ENCODE measurements around the gene WDR90. TPM values are rescaled to one million over a fixed set of nuclear protein-coding genes. Genes with fewer than 3 reads are reported as not detected.
"Not testable (repeated sequence)": the region's sequence is repeated elsewhere in the genome, so short reads cannot be mapped to it uniquely, and the experiment has no call there.

WDR90 gene
- total RNA-seq, 1 donor from 2014 or later, result 7.2 TPM

DNA sequence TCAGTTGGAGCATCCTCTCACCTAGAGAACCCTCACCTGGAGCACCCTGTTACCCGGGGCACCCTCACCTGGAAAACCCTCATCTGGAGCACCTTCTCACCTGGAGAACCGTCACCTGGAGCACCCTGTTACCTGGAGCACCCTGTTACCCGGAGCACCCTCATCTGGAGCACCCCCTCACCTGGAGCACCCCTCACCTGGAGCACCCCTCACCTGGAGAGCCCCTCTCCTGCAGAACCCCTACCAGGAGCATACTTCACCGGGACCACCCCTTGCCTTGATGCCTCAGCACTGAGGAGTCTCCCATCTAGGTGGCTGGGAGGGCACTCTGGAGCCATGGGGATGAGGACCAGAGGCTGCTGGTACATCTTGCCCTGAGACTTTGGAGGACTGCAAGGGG, 59.8 kb downstream of the WDR90 start:
- DNase-seq, result no peak

DNA sequence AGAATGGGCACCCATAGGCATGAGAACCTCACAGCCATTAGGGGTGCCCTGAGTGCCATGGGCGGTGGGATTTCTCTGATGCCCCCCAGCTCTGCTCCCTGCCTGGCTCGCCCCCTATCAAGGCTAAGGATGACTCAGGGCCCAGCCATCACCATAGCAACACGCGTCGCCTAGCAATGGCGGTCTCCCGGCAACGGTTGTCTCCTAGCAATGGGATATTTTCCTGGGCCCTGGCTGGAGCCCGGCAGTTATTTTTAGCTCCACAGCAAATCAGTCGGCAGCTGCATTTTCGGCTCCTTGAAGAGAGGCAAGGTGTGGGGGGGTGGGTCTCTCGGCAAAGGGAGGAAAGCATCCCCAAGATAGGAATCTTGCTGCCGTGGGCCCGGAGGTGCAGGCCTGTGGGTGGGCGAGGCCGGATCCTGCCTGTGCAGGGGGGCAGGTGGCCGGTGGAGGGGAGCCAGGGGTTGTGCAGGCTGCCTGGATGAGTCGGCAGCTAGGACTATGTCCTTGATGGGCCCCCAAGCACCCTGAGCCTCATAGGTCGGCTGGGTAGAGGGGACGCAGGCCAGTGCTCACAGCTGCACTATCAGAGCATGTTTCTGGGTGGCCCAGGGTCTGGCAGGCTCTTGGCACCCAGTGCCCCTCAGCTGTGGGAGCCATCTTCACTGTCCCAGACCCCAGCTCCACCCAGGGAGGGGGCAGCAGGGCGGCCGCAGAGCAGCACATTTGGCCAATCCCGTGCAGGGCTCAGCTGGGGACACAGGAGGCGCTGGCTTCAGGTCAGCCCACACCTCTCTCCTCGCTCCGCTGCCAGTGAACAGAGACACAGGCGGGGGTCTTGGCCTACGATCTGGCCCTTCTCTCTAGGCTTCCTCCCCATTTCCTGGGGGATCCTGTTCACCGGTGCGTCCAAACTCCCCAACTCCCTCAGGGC, 60.7 kb downstream of the WDR90 start:
- peak; percentile 90 for DNase-seq

DNA sequence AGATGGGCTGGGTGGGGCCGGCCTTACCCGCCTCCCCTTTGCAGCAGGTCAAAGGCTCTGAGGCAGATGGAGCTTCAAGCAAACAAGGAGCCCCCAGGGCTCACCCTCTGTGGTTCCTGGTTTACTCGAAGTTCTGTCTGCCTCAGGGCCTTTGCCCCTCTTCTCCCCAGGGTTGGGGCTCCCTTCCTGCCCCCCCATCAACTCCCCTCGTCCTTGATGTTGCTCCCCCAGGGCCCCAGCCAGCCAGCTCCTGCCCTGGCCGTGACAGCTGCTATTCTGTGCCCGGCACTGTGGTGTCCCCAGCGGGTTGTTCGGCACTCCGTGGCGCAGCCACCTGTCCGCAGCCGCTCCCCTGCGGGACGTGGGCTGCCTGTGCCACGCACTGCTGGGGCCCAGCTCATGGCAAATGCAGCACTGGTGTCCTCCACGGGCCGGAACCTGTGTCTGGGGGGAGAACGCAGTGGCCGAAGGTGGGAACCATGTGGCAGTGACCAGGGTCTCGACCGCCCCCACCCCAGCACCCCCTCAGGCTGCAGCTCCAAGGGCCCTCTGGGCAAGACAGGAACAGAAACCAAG, 61.4 kb downstream of the WDR90 start:
- DNase-seq, result no peak

DNA sequence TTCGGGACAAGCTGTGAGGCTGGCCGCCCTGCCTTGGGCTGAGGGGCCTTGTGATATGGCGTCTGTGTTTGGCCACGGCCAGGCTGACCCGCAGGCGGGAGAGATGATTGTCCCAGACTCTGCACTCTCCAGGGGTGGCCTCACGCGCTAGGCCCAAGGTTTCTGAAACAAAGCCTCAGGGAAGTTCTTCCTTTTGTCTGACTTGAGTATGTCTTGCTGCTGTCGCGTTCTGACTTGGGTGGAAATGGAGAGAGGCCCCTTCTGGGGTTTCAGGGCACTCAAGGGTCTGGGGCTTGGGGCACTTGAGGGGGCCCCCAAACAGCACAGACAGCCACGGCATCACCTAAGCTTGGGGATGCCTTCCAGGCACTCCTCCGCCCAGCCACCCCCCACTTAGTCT, 61.9 kb downstream of the WDR90 start:
- no peak for DNase-seq

DNA sequence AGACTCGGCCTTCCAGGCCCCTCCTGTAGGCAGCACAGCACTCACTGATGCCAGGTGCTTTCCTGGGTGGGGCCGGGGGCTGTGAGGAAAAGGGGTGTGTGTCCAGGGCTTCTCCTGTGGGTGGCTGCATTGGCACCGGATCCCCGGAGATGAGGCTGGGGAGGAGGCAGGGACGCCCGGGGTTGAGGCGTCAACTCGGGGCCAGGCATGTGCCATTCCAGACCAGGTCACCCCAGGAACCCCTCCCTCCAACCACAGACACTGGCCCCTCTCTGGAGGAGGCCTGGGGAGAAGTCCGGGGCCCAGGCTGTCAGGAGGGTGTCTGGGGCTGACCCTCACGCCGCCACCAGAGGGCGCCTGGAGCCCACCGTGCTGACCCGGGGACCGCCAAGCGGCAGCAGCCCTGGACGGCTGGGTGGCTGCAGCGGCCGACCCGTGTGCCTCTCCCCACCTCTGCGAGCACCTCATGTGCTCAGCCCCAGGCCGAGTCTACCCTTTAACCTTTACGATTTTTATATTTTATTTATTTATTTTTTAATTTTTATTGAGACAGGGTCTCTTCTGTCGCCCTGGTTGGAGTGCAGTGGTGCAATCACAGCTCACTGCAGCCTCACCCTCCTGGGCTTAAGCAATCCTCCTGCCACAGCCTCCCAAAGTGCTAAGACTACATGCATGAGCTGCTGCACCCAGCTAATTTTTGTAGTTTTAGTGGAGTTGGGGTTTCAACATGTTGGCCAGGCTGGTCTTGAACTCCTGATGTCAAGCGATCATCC, 62.6 kb downstream of the WDR90 start:
- peak; percentile 36 for DNase-seq

DNA sequence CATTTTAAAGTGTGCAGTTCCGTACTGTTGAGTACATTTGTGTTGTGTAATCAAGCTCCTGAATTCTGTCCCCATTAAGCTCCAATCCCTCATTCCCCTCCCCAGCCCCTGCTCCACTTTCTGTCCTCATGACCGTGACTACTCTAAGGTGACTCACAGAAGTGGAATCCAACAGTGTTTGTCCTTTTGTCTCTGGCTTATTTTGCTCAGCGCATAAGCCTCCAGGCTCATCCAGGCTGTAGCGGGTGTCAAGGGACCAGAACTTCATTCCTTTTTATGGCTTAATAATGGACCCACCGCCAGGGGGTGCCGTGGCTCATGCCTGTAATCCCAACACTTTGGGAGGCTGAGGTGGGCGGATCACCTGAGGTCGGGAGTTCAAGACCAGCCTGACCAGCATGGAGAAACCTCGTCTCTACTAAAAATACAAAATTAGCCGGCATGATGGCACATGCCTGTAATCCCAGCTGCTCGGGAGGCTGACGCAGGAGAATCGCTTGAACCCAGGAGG, 63.6 kb downstream of the WDR90 start:
- not testable (repeated sequence) for DNase-seq

DNA sequence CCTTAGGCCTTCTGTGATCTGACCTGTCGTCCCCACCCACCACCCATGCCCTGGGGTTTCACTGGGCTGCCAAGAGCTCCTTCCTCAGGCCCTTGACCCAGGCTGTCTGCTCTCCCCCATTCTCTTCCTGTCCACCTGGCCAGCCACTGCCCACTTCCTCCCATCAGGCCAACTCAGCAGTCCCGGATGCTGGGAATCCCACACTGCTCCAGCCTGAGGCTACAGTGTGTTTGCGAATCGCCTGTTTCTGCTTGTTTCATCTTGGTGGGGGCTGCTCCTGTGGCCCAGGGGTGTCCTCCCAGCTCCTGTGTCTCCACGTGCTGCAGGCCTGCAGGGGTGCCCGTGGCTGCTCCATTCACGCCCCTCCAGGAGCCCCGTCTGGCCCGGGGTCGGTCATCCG, 64.9 kb downstream of the WDR90 start:
- DNase-seq, result no peak

DNA sequence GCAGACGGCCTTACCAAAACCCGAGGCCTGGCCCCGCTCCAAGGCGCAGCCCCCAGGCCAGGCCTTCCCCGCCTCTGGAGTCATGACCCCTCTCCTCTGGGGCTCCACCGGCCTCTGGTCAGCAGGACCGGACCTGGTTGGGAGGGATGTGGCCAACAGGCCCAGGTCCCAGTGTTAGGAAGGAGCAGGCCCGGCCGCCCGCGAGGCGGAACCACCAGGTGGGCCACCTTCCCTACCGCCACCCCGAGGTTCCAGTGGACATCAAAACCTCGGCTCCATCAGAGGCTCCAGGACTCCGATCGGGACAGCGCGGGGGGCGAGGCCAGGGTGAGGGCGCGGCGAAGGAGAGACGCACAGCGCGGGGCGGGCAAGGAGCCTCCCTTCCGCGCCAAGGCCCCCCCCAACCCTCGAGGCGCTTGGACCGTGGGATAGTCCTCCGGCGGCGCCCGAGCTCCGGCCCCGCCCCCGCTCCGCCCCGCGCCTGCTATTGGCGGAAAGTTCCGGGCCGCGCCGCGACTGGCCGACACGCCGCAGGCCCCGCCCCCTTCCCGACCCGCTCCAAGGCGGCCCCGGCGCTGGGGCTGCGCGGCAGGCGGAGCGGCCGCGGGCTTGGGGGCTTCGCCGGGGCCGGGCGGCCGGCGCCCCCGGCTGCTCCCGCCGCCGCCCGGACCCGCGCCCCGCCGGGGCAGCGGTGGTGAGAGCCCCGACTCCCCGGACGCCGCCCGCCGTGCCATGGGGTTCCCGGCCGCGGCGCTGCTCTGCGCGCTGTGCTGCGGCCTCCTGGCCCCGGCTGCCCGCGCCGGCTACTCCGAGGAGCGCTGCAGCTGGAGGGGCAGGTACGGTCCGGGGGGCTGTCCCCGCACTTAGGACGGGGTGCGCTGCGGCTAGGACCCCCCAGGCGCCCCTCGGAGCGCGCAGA, 65.7 kb downstream of the WDR90 start, which contains the start of gene METRN:
TSS of gene METRN (plus strand) at position 561 of the 919 bp plus-strand sequence. CDS start at position 733, 172 bp downstream.
- peak; percentile 85 for DNase-seq

DNA sequence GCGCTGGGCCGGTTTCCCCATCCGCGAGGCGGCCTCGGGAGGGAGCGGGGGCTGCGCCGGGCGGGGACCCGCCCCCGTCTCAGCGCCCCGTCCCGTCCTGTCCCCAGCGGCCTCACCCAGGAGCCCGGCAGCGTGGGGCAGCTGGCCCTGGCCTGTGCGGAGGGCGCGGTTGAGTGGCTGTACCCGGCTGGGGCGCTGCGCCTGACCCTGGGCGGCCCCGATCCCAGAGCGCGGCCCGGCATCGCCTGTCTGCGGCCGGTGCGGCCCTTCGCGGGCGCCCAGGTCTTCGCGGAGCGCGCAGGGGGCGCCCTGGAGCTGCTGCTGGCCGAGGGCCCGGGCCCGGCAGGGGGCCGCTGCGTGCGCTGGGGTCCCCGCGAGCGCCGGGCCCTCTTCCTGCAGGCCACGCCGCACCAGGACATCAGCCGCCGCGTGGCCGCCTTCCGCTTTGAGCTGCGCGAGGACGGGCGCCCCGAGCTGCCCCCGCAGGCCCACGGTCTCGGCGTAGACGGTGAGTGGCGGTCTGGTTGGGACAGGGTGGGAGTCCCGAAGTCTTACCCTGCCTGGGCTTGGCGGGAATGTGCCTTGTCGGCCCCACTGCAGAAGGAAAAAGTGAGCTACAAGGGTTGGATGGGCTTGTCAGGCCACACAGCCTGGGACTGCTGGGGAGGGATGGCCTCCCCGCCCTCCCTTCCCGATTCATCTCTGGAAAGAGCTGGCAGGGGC, 66.5 kb downstream of the WDR90 start:
- no peak for DNase-seq

DNA sequence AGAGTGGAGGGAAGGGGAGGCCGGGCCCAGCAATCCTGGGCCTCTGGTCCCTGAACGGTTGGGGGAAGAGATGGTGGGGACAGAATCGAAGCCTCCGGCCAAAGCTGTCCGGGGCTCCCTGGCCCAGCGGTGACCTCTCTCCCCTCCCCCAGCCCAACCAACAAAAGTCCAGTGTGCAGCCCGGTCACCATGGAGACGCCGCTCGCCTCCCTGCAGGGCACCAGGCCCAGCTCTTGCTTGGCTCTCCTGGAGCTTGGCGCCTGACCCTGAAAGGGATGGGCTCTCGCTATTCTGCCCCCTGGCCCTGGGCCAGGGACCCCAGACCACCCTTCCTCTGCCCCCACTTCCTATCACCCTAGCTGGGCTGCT, 67.0 kb downstream of the WDR90 start:
- peak; percentile 74 for DNase-seq

DNA sequence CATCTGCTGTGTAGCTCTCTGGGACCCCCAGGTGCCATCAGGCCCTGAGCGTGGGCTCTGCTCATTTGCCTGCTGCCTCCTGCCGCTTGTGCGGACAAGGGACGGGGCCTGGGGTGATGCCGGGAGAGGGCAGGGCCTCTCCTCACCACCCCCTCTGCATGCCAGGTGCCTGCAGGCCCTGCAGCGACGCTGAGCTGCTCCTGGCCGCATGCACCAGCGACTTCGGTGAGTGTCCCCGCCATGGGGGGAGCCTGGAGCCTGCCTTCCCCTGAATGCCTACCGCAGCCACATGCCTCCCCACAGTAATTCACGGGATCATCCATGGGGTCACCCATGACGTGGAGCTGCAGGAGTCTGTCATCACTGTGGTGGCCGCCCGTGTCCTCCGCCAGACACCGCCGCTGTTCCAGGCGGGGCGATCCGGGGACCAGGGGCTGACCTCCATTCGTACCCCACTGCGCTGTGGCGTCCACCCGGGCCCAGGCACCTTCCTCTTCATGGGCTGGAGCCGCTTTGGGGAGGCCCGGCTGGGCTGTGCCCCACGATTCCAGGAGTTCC, 67.7 kb downstream of the WDR90 start:
- no peak for DNase-seq

Other genes with a start within 250 kb of the WDR90 start
- gene DECR2, start 247.5 kb upstream of the WDR90 start, total RNA-seq, result 7.6 TPM
- 25.6 TPM for gene RAB11FIP3, start 223.7 kb upstream of the WDR90 start, total RNA-seq
- gene CAPN15, start 121.7 kb upstream of the WDR90 start, total RNA-seq, result 10.3 TPM
- not detected for gene PRR35, start 89.0 kb upstream of the WDR90 start, total RNA-seq
- gene NHLRC4, start 82.4 kb upstream of the WDR90 start, total RNA-seq, result 0.31 TPM
- 18.1 TPM for gene PIGQ, start 79.4 kb upstream of the WDR90 start, total RNA-seq
- gene RAB40C, start 59.3 kb upstream of the WDR90 start, total RNA-seq, result 24.2 TPM
- gene WFIKKN1, start 18.4 kb upstream of the WDR90 start, total RNA-seq, result 0.47 TPM
- gene METTL26, start 13.1 kb upstream of the WDR90 start, total RNA-seq, result 25.3 TPM
- gene MCRIP2, start 7.5 kb upstream of the WDR90 start, total RNA-seq, result 8.9 TPM
- gene RHOT2, start 18.8 kb downstream of the WDR90 start, total RNA-seq, result 20.9 TPM
- 1.4 TPM for gene RHBDL1, start 26.3 kb downstream of the WDR90 start, total RNA-seq
- gene STUB1, start 31.0 kb downstream of the WDR90 start, total RNA-seq, result 49.9 TPM
- 14.3 TPM for gene JMJD8, start 35.0 kb downstream of the WDR90 start, total RNA-seq
- 3.0 TPM for gene WDR24, start 41.0 kb downstream of the WDR90 start, total RNA-seq
- 3.7 TPM for gene FBXL16, start 56.4 kb downstream of the WDR90 start, total RNA-seq
- 16.7 TPM for gene METRN, start 65.8 kb downstream of the WDR90 start, total RNA-seq
- 11.5 TPM for gene ANTKMT, start 71.8 kb downstream of the WDR90 start, total RNA-seq
- gene CCDC78, start 77.1 kb downstream of the WDR90 start, total RNA-seq, result 4.2 TPM
- 7.0 TPM for gene HAGHL, start 77.7 kb downstream of the WDR90 start, total RNA-seq
- gene CIAO3, start 91.6 kb downstream of the WDR90 start, total RNA-seq, result 48.8 TPM
- not detected for gene MSLN, start 111.4 kb downstream of the WDR90 start, total RNA-seq
- 11.2 TPM for gene RPUSD1, start 139.0 kb downstream of the WDR90 start, total RNA-seq
- 8.9 TPM for gene CHTF18, start 139.3 kb downstream of the WDR90 start, total RNA-seq
- not detected for gene GNG13, start 151.4 kb downstream of the WDR90 start, total RNA-seq